H7 (cell line): ENCODE results near the gene TBC1D5. TPM values are rescaled to one million over a fixed set of nuclear protein-coding genes. Genes with fewer than 3 reads are reported as not detected.

Experiments
- DNase-seq: peaks from one replicate; pipeline ENCODE4 v3.0.0; 2012
- H3K27me3 ChIP-seq: 2 replicates; pipeline ENCODE4 v1.6.0; 2011; ENCODE audit warnings: mild to moderate bottlenecking, low read length; ENCODE audit not compliant: control insufficient read depth, insufficient read depth
- H3K36me3 ChIP-seq: replicated peaks from 2 replicates; pipeline ENCODE4 v1.5.1; 2011; ENCODE audit warnings: low read length; ENCODE audit not compliant: control insufficient read depth, insufficient read depth
- H3K4me3 ChIP-seq: 2 replicates; pipeline ENCODE4 v1.5.1; 2011; ENCODE audit warnings: low read depth, mild to moderate bottlenecking, control low read depth, low read length, moderate library complexity; ENCODE audit not compliant: insufficient read depth
- total RNA-seq: library from RNA; depleted of rRNA; stranded (reverse); fragments of >200 nt; shearing (Covaris generic); gene quantifications from 2 replicates; pipeline ENCODE4 v1.2.3, GENCODE V29; 2014

The TBC1D5 gene
- total RNA-seq, 1 experiment from 2014 or later, result 26.8 TPM

DNA sequence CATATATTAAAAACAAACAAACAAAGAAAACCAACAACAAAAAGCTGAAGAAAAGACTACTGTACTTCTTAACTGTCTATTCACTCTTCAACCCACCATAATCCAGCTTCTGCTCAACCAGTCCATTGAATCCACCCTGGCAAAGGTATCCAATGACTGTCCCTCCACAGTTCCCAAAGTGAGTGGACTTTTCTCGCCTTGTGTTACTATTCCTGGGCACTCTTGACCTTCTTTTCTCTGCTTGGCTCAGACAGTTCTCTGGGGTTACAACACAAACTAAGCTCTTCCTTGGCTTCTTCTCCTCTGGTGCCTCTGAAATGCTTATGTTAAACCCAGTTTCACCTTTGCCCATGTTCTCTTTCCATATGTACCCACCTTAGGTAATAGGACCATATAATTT, 437.5 kb downstream of the TBC1D5 start:
- H3K4me3 ChIP-seq, result no peak overlapping the region

DNA sequence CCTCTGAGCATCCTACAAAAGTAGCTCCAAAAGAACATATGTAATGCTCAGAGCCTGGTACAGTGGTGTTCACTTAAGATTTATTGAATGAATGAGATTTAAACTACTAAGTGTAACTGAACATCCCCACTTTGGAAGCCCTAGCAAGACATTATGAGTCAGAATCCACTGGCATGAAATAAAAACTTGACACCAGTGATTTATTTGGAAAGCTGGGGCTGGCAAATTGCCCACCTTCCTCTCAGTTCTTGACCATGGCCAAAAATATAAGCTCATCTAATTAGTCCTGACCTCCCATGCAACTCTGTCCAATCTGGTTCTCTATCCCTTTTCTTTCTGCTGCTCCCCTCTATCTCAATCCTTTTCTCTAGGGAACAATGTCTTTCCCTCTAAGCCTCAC, 439.7 kb downstream of the TBC1D5 start:
- DNase-seq, result no peak

More for the DNA sequence above, 437.5 kb downstream of the TBC1D5 start:
- H3K36me3 ChIP-seq, result no peaks in the 10 kb centered on the region
- H3K27me3 ChIP-seq, result no peaks in the 10 kb centered on the region
- no peak for DNase-seq

GRCh38 chr3:17302170-17302569, 440.3 kb downstream of the TBC1D5 start:
- no peaks in the 10 kb centered on the region for H3K36me3 ChIP-seq
- DNase-seq, result no peak
- no peak overlapping the region for H3K4me3 ChIP-seq
- H3K27me3 ChIP-seq, result no peaks in the 10 kb centered on the region

More for the DNA sequence above, 439.7 kb downstream of the TBC1D5 start:
- H3K4me3 ChIP-seq, result no peak overlapping the region
- H3K27me3 ChIP-seq, result no peaks in the 10 kb centered on the region
- no peaks in the 10 kb centered on the region for H3K36me3 ChIP-seq

DNA sequence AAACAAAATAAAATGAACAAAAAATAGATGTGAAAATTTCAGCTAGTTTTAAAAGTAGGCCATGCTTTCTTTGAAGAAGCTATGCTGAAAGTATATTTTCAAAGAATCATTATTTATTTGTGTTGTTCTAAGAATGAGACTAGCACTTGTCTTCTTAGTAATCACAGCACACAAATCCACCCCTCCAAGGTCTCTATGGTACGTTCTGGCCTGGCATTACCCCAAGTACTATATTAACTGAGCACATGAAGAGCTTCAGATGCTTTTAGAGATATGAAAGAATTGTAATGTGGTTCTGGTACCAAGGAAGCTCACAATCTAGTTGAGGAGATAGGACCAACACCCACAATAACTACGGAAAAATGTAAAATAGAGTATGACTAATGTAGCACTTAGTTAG, 441.2 kb downstream of the TBC1D5 start:
- Histone ChIP-seq H3K4me3 (no peak overlapping the region), H3K36me3 (no peaks in the 10 kb centered on the region), H3K27me3 (no peaks in the 10 kb centered on the region)
- no peak for DNase-seq

DNA sequence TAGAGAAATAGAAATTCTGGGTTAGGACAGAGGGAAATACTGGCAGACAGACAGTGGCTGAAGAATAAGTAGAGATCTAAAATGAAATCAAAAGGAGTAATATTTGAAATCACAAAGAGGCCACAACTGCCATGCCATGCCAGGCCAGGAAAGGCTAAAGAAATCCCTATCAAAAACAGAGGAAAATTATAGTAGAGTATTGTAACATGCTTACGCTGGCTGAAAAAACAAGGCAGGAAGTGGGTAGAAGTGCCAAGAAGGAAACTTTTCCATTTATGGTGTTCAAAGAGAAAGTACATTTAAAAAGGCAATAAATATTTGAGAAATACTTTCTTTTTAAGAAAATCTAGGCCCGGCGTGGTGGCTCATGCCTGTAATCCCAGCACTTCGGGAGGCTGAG, 442.0 kb downstream of the TBC1D5 start:
- no peaks in the 10 kb centered on the region for H3K36me3 ChIP-seq
- H3K4me3 ChIP-seq, result no peak overlapping the region
- DNase-seq, result no peak
- H3K27me3 ChIP-seq, result no peaks in the 10 kb centered on the region

- no peak for DNase-seq
- H3K4me3 ChIP-seq, result no peak overlapping the region
- H3K36me3 ChIP-seq, result no peaks in the 10 kb centered on the region
- H3K27me3 ChIP-seq, result no peaks in the 10 kb centered on the region
Observed at GRCh38 chr3:17298038-17298437, 444.4 kb downstream of the TBC1D5 start.

GRCh38 chr3:17292556-17292955, 449.9 kb downstream of the TBC1D5 start:
- no peaks in the 10 kb centered on the region for H3K27me3 ChIP-seq
- no peaks in the 10 kb centered on the region for H3K36me3 ChIP-seq
- no peak for DNase-seq
- no peak overlapping the region for H3K4me3 ChIP-seq

DNA sequence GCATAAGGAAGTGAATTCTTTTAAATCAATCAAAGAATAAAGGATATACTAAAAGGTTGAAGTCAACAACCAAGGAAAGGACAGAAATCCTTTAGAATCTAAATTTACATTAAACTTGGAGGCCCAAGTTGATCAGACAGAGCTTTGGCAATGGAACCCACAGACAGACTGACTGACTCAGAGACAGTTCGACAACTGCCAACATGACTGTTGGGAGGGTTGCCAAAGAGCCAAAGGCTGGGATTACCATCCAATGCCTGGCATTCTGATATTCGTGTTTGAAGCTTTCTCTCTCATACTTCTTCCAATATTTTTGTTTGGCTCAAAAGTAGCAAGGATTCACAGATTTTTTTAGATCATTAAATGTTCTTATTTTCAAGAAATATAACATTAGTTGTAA, 451.5 kb downstream of the TBC1D5 start:
- Histone ChIP-seq H3K27me3 (no peaks in the 10 kb centered on the region), H3K4me3 (no peak overlapping the region), H3K36me3 (no peaks in the 10 kb centered on the region)
- no peak for DNase-seq

DNA sequence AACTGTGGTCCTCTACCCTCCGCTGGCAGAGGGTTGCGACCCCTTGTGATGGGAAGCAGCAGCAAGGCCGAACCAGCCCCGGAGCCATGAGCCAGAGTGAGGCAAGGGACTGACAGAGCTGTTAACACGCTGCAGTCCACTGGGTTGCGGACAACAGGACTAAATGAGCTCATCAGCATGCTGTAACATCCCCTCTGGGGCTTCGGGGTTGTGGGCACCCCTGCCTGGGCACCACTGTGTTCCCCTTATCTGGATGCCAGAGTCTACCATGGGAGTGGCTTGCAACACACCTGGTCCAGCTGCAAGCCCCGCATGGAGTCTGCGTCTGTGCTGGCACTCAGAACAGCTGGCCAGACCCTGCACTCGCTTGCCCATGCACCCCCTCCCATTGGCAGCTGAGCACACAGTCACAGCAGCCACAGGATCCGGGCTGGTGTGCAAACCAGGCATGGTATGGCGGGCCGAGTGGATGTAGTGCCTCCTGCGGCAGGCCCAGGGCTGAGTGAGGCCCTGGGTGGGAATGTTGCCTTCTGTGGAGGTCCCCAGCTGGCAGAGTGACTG, 453.5 kb downstream of the TBC1D5 start:
- Histone ChIP-seq H3K36me3 (no peaks in the 10 kb centered on the region), H3K27me3 (no peaks in the 10 kb centered on the region), H3K4me3 (no peak overlapping the region)
- DNase-seq, result no peak

DNA sequence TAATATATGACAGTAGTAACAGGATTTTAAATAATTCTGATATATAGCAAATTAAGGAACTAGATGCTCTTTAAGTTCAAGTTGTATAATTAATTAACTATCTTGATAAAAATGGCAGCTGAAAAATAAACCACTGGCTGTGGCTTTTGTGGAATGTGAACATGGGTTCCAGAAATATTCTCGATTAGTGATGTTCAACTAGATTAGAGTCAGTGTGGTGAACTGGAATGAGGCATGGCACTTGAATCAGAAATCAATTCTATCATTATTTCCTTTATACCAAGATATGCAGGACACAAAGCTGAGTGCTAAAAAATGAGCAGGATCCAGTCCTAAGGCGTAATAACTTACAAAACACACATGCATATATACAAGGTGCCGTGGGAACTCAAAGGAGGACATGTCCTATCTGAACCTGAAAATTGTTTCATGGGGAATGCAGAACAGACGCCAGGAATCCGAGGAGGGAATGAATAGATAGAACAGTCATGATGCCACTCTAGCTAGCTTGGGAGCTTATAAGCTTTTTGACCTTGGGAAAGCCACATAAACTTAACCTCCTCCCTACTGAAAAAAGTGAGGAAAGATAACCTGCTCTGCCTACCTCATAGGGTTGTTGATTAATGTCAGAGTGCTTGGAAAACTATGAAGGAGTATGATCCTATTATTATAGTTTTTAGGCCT, 455.3 kb downstream of the TBC1D5 start:
- H3K4me3 ChIP-seq, result no peak overlapping the region
- no peaks in the 10 kb centered on the region for H3K27me3 ChIP-seq
- H3K36me3 ChIP-seq, result no peaks in the 10 kb centered on the region
- no peak for DNase-seq

- H3K36me3 ChIP-seq, result no peaks in the 10 kb centered on the region
- H3K27me3 ChIP-seq, result no peaks in the 10 kb centered on the region
- no peak overlapping the region for H3K4me3 ChIP-seq
- DNase-seq, result no peak
Observed at GRCh38 chr3:17278006-17278405, 464.4 kb downstream of the TBC1D5 start.

- Histone ChIP-seq H3K36me3 (no peaks in the 10 kb centered on the region), H3K4me3 (no peak overlapping the region), H3K27me3 (no peaks in the 10 kb centered on the region)
- DNase-seq, result no peak
Observed at GRCh38 chr3:17266846-17267245, 475.6 kb downstream of the TBC1D5 start.

- Histone ChIP-seq H3K4me3 (no peak overlapping the region), H3K36me3 (no peaks in the 10 kb centered on the region), H3K27me3 (no peaks in the 10 kb centered on the region)
- no peak for DNase-seq
Observed at GRCh38 chr3:17261627-17262369, 480.6 kb downstream of the TBC1D5 start.

- no peaks in the 10 kb centered on the region for H3K27me3 ChIP-seq
- H3K36me3 ChIP-seq, result no peaks in the 10 kb centered on the region
- DNase-seq, result no peak
- H3K4me3 ChIP-seq, result no peak overlapping the region
Observed at GRCh38 chr3:17260257-17260656, 482.2 kb downstream of the TBC1D5 start.

GRCh38 chr3:17259685-17260084, 482.7 kb downstream of the TBC1D5 start:
- no peak for DNase-seq
- Histone ChIP-seq H3K4me3 (no peak overlapping the region), H3K27me3 (no peaks in the 10 kb centered on the region), H3K36me3 (no peaks in the 10 kb centered on the region)
